NCI-H1092 (cell line): ENCODE results near the gene DEFB128.

ENCODE experiments used
- DNase-seq: peaks from one replicate; lab custom pipeline; 2025; lab: John Stamatoyannopoulos, UW

The DEFB128 gene

DNA sequence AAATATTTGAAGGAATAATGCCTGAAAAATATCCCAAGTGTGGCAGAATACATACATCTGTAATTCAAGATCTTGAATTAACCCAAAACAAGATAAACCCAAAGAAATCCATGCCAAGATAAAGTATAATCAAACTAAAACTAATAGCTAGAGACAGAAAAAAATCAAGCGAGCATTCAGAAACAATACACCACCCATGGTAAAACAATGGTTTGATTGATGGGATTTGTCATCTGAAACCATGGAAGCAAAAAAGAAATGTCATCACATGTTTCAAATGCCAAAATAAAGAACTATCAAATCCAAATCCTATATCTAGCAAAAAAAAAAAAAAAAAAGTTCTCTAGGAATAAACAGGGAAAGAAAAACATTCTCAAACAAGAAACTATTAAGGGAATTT, 37.4 kb downstream of the DEFB128 start:
- no peak for DNase-seq

DNA sequence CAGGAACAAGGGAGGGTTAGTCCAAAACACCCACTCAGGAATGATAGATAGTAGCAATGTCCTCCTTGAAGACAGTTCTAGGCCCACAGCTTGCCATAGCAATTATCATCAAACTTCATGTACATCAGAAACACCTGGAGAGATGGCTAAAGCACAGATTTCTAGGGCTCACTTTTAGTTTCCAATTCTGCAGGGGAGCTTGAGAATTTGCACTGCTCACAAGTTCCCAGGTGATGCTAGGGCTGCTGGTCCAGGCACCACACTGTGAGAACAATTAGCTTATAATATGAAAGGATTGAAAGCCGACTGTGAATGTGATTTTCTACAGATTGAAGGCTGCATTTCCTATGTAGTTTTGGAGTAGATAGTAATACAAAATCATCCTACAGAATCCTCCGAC, 43.6 kb downstream of the DEFB128 start:
- no peak for DNase-seq

DNA sequence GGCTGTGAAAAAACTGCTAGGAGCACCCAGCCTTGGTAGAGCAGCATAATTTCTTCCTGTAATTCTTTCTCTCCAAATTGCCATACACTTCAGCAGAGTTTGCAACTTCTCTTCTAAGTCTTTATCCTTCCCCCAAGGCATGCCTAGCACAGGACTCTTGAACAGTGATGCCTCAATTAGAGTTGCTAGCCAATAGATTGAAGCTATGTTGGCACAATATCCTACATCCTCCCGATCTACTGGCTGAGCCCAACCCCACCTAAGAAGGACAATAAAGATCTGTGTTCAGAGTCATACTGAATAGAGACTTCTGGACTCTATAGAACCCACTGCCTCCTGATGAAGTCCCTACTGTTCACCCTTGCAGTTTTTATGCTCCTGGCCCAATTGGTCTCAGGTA, 47.2 kb downstream of the DEFB128 start, which contains the start of gene DEFB126:
Gene DEFB126, plus strand, starts transcription at position 301 of the 400 bp plus-strand sequence. Its CDS starts 39 bp downstream, at position 340.
- no peak for DNase-seq
